ENCODE measurements around the gene NEK8.

Gene NEK8

GRCh38 chr17:28745786-28746411 is 17.3 kb downstream of the NEK8 start:
- no peak for FAIRE-seq

DNA sequence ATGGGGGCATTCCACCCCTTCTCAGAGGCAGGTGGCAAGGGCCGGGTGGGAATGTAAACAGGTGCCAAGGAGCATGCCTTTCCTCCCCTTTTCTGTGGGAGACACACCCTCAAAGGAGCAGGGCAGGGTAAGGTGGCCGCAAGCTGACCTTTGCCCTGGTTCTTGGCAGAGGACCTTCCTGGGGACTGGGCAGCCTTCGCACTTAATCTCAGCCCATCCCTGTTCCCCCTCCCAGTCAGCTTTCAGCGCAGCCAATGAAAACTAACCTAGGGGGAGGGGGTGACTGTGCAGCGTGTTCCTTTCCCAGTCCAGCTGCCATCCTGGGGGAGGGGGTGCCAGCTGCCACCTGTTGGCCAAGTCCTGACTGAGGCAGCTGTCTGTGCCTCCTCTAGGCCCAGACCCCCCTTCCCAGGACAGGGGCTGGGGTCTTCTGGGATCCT is 18.0 kb downstream of the NEK8 start:
- FAIRE-seq, result no peak

DNA sequence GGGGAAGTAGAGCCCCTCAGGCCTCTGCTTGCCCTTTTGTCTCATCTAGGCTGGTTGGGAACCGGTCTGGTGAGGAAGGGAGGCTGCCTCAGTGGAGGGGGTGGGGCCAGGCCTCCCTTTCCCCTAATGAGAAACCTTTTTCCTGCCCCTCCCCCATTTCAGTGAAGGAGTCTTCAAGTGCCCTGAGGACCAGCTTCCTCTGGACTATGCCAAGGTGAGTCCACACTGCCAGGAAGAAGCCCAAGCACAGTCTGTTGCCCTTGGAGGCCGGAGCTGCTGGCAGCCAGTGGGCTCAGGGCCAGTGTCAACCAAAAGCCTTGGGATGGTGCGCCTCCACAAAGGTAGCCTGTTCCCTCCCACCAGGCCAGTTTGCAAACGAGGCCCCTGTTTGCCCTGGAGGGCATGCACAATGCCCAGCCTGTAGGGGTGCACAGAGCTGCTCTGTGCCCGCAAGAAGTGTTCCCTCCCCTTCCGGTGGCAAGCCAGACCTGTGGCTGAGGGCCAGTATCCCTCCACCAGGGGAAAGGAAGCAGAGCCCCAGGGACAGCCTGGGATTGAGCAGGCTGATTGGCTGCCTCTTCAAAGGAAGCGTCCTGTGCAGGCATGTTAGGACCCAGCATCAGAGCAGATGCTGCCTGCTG is 18.6 kb downstream of the NEK8 start:
- FAIRE-seq, result no peak

DNA sequence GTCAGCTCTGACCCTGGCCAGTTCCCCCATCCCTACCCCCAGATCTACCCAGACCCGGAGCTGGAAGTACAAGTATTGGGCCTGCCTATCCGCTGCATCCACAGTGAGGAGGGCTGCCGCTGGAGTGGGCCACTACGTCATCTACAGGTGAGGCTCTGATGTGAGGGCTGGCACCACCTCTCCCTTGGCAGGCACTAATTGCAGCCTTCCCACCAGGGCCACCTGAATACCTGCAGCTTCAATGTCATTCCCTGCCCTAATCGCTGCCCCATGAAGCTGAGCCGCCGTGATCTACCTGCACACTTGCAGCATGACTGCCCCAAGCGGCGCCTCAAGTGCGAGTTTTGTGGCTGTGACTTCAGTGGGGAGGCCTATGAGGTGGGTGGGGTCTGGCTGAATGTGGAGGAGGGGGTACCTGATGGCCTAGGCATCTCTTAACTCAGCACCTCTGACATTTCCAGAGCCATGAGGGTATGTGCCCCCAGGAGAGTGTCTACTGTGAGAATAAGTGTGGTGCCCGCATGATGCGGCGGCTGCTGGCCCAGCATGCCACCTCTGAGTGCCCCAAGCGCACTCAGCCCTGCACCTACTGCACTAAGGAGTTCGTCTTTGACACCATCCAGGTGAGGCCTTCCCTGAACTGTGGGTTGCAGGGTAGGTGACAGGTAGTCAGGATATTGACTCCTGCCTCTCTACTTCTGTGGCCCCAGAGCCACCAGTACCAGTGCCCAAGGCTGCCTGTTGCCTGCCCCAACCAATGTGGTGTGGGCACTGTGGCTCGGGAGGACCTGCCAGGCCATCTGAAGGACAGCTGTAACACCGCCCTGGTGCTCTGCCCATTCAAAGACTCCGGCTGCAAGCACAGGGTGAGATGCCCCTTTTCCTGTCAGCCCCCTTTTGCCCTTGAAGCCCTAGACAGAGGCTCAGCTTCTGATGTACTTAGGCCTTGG is 19.5 kb downstream of the NEK8 start:
- FAIRE-seq, result no peak

DNA sequence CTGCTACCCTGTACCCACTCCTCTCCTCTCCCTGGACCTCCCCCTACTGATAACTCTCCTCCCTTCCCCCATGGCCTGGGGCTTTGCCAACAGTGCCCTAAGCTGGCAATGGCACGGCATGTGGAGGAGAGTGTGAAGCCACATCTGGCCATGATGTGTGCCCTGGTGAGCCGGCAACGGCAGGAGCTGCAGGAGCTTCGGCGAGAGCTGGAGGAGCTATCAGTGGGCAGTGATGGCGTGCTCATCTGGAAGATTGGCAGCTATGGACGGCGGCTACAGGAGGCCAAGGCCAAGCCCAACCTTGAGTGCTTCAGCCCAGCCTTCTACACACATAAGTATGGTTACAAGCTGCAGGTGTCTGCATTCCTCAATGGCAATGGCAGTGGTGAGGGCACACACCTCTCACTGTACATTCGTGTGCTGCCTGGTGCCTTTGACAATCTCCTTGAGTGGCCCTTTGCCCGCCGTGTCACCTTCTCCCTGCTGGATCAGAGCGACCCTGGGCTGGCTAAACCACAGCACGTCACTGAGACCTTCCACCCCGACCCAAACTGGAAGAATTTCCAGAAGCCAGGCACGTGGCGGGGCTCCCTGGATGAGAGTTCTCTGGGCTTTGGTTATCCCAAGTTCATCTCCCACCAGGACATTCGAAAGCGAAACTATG is 20.4 kb downstream of the NEK8 start:
- FAIRE-seq, result no peak

GRCh38 chr17:28749516-28750177 is 21.1 kb downstream of the NEK8 start:
- no peak for FAIRE-seq

DNA sequence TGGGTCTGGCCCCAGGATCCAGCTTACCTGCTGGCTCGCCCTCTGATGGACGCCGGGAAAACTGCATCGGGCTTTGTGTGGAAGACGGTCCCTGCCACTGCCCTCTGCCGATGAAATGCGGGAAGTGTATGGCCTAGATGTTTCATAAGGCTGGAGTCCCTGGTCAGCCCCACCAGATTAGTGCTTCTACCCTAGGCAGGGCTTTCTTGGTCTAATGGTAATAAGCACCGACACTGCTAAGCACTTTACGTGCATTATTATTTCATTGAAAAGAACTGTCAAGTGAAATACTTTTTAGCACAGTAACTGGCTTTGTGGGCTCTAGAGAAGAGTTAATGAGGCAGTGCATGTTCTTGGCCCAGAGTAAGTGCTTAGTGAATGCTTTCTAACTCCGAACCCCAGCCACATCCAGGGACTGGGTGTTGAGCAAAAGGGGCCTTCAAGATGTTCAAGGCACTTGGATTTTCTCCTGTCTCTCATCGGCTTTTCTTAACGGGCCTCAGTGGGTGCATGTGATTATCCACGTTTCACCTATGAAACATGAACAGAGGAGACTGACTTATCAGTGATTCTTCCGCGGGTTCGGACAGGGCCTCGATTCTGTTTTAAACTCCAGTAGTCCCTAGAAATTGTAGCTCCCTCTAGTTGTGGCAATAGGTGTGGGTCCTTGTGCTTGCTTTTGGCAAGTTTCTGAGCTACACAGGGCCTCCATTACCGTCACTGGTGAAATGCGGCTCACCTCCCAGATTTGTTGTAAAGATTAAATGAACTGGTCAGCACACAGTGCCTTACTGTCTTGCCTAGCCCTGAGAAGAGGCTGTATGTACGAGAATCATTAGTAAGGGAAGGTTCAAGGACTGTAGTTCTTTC is 21.8 kb downstream of the NEK8 start:
- peak; percentile 39 for FAIRE-seq

DNA sequence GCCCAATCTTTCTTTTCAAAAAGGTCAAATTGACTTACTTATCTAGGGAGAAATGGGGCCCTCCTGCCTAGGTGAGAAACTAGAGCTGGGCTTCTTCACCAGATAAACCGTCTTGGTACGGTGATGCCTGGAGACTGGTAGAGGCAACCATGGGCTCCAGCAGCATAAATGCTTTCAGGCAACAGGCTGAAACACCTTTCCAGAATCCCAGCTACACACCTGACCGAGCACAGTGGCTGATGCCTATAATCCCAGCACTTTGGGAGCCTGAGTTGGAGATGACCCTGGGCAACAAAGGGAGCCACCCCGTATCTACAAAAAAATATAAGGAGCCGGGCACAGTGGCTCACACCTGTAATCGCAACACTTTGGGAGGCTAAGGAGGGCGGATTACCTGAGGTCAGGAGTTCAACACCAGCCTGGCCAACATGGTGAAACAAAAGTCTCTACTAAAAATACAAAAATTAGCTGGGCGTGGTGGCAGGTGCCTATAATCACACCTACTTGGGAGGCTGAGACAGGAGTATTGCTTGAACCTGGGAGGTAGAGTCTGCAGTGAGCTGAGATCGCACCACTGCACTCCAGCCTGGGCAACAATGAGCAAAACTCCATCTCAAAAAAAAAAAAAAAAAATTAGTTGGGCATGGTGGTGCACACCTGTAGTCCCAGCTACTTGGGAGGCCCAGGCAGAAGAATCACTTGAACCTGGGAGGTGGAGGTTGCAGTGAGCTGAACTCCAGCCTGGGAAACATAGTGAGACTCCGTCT is 23.2 kb downstream of the NEK8 start:
- FAIRE-seq, result no peak

DNA sequence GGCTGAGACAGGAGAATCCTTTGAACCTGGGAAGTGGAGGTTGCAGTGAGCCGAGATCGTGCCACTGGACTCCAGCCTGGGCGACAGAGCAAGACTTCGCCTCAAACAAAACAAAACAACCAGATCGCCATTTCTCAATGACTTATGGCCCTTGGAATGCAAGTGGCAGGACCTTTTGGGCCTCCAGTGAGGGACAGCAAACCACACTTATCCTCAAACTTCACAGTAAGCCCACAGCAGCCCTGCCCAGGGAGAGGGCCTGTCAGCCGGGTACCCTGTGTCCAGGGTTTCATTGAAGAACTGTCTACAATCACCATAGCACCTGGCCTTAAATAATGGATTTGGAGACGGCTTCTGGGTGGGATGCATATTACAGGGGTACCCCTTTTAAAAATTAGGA is 26.9 kb downstream of the NEK8 start:
- FAIRE-seq, result no peak

DNA sequence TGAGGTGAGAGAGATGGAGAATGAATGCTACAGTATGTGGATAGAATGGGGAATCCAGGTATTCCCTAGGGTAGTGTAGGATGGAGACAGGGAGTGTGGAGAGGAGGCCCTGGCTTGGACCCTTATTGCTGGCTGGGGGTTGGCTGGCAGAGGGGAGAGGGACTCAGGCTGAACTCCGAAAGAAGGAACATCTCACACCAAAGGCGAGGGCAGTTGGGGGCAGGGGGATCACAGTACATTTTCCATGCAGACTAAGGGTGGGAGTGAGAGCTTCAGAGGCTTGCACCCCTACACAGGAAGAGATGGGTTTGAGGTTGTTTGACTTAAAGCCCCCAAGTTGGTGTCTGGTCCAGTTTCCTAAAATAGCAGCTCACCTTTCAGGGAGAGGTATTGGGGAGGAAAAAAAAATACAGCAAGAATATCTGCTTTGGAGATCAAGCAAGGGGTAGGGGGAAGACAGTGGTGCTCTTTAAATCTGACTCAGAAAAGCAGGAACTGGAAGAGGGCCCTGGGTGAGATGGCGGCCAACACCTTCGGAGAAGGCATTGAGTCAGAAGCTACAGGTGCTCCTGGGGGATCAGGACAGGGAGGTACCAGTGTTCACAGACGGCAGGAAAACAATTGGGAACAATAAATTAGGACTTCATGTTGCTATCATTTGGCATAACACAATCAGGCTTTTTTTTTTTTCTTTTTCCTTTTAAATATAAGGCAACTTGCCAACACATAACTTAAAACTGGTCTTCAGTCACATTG is 27.6 kb downstream of the NEK8 start:
- no peak for FAIRE-seq

DNA sequence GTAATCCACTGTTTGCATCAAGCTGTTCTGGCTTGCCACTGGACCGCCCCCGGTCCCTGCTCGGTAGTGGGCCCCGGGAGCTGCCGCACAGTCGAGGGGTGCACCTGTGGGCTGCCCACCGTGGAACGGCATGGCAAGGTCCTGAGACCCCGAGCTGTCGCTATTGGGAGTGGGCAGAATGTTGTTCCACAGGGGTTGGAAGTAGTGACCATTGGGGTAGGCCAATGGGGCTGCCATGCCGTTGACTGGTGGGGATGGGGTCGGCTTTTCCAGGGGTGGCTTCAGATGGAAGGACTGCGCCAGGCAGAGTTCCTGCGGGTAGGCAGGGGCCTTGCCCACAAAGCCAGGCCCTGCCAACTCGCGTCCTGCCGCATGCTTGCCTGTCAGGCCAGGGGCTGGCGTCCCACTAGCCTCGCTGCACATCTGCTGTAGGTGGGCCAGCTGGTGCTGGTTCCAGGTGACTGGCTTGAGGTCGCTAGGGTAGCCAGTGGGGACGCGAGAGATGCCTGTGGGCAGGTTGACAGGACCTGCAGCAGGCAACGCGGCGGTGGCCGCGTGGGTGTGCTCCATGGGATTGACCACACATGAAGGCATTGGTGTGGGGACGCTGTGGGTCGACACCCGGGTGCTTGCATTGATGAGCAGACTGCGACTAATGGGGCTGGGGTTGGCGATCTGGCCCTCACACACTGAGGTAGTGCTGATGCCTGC is 30.0 kb downstream of the NEK8 start:
- no peak for FAIRE-seq

GRCh38 chr17:28759256-28759865 is 30.8 kb downstream of the NEK8 start:
- no peak for FAIRE-seq

- FAIRE-seq, result no peak
Measured at GRCh38 chr17:28760601-28761562, 32.3 kb downstream of the NEK8 start.

- no peak for FAIRE-seq
Measured at GRCh38 chr17:28763137-28763799, 34.7 kb downstream of the NEK8 start.

DNA sequence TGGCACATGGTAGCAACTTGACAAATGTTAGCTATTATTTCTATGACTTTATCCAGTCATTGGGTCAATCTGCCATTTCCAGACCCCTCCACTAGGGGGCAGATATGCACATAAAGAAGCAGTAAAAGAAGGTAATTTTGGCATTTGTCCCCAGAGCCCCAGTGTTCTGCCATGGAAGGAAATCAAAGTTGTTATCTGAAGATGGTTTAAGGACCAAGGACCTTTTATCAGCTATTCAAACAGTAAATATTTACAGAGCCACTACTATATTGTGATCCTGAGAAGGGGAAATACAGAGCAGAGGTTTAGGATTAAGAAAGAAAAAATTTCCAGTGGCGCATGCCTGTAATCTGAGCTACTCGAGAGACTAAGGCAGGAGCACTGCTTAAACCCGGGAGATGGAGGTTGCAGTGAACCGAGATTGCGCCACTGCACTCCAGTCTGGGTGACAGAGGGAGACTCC is 35.2 kb downstream of the NEK8 start:
- no peak for FAIRE-seq

DNA sequence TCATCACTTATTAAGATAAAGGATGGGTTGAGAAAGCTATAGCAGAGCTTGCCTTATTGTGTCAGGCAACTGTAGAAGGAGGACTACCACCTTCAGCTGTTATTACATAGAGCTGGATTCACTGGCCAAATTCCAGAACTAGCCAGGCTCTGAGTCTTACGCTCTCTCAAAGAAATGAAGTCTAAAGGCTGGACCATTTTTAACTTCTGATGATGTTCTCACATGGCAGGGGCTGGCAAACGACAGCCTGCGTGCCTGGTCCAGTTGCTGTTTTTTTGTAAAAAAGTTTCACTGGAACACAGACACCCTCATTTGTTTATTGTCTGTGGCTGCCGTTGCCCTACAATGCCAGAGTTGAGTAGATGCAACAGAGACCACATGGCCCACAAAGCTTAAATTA is 36.5 kb downstream of the NEK8 start:
- no peak for FAIRE-seq

- FAIRE-seq, result no peak
Measured at GRCh38 chr17:28773736-28774135, 45.1 kb downstream of the NEK8 start.
